ENCODE data around the gene SUPT6H.
"Not testable (repeated sequence)": the region's sequence is repeated elsewhere in the genome, so short reads cannot be mapped to it uniquely, and the experiment has no call there.

SUPT6H gene

GRCh38 chr17:28703552-28704218, 41.7 kb downstream of the SUPT6H start:
- no peak for DNase-seq

- no peak for DNase-seq
Observed at GRCh38 chr17:28704219-28704858, 42.3 kb downstream of the SUPT6H start.

GRCh38 chr17:28705074-28705659, 43.2 kb downstream of the SUPT6H start:
- no peak for DNase-seq

GRCh38 chr17:28705728-28706334, 43.8 kb downstream of the SUPT6H start:
- no peak for DNase-seq

GRCh38 chr17:28706471-28707338, 44.7 kb downstream of the SUPT6H start:
- no peak for DNase-seq

- DNase-seq = no peak
Observed at GRCh38 chr17:28707339-28707720, 45.3 kb downstream of the SUPT6H start.

- DNase-seq = peak; percentile 96
Observed at GRCh38 chr17:28710861-28711722, 49.1 kb downstream of the SUPT6H start.

GRCh38 chr17:28711723-28712031, 49.7 kb downstream of the SUPT6H start, which contains the start of gene PROCA1:
Gene PROCA1 (minus strand): TSS chr17:28711888. CDS start chr17:28711660, 228 bp downstream.
- DNase-seq = no peak

- DNase-seq = peak; percentile 82
Observed at GRCh38 chr17:28712032-28712704, 50.2 kb downstream of the SUPT6H start.

GRCh38 chr17:28712705-28713415, 50.9 kb downstream of the SUPT6H start:
- no peak for DNase-seq

- no peak for DNase-seq
Observed at GRCh38 chr17:28714281-28714680, 52.3 kb downstream of the SUPT6H start.

GRCh38 chr17:28715217-28715616, 53.2 kb downstream of the SUPT6H start:
- DNase-seq = no peak

- no peak for DNase-seq
Observed at GRCh38 chr17:28716740-28717577, 55.0 kb downstream of the SUPT6H start.

- DNase-seq = peak; percentile 65
Observed at GRCh38 chr17:28717578-28718332, 55.8 kb downstream of the SUPT6H start, which contains the start of gene RAB34. Gene RAB34 (minus strand): TSS chr17:28717868. CDS start chr17:28717266, 602 bp downstream.

- DNase-seq = no peak
Observed at GRCh38 chr17:28718333-28719020, 56.5 kb downstream of the SUPT6H start.

GRCh38 chr17:28719021-28719433, 57.0 kb downstream of the SUPT6H start:
- no peak for DNase-seq

GRCh38 chr17:28720247-28720996, 58.4 kb downstream of the SUPT6H start:
- peak; percentile 65 for DNase-seq

- DNase-seq = not testable (repeated sequence)
Observed at GRCh38 chr17:28720997-28721329, 59.0 kb downstream of the SUPT6H start.
